NCI-H1417 treated with DMSO at 0.1 percent for 48 hours (cell line): ENCODE measurements around the gene ITGB7.

Experiments
- DNase-seq: peaks from one replicate; lab custom pipeline; 2025; lab: John Stamatoyannopoulos, UW

The ITGB7 gene

DNA sequence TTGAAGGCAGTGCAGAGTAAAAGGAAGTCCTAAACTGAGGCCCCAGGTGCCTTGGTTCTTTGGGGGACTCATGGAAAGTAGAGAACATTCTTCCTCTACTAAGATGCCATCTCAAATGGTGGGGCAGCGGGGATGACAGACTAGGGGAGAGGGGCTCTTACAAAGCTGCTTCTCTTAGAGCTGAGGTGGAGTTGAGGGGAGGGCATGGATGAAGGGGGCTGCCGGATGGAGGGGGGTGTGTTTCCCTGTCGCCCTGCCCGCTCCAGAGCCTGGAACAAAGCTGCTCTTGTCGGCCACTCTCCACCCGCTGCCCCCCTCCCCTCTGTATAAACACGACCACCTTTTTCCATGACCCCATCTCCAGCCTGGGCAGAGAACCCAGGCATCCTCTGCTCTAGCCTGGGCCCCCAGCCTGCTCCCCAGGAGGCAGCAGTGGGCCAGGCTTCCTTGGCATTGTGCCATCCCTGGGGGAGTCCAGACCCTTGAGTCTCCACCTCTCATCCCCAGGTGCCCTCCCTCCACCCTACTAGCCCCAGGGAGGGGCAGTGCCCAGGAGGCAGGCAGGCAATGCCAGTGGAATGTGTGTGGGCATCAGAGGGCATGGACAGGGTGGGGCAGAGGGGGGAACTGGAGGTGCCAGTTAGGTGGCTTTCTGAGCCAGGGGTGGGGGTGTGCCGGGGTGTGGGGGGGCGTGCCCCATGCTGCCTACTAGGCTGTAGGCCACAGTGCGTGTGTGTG, 23.2 kb upstream of the ITGB7 start:
- DNase-seq: no peak

GRCh38 chr12:53229454-53229853, 22.4 kb upstream of the ITGB7 start:
- no peak for DNase-seq

DNA sequence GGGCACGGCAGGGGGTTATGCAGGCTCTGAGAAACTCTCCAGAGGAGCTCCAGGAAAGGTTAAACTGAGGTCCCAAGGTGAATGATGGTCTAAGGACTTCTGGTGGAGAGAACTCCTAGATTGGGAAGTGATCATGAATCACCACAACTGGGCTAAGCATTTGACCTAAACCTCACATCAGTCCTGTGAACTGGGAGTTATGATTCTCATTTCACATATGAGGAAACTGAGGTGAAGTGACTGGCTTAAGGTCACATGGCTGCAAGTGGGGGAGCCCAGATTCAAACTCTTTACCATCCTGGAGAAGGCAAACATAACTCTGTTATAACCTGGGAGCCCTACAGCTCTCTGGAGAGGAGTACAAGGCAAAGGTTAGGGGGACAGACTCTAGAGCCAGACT, 20.8 kb upstream of the ITGB7 start:
- DNase-seq: no peak

DNA sequence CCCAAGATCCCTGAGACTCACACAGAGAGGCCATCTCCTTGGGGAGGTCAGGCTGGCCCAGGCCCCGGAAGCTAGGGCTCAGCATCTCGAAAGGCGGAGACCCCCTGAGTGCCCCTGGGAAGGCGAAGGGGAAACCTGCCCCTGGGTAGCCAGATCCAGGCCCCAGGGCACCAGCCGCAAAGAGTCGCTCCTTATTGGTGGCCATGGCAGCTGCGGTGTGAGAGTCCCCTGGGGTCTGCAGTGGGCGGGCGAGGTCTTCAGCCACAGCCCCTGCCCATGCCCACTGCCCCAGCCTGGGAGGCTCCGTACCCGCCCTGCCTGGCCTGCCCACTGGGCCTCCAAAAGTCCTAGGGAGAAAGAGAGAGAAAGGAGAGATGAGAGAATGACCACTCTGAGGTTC, 20.3 kb upstream of the ITGB7 start:
- DNase-seq: no peak

GRCh38 chr12:53226815-53227214, 19.8 kb upstream of the ITGB7 start:
- DNase-seq: no peak

DNA sequence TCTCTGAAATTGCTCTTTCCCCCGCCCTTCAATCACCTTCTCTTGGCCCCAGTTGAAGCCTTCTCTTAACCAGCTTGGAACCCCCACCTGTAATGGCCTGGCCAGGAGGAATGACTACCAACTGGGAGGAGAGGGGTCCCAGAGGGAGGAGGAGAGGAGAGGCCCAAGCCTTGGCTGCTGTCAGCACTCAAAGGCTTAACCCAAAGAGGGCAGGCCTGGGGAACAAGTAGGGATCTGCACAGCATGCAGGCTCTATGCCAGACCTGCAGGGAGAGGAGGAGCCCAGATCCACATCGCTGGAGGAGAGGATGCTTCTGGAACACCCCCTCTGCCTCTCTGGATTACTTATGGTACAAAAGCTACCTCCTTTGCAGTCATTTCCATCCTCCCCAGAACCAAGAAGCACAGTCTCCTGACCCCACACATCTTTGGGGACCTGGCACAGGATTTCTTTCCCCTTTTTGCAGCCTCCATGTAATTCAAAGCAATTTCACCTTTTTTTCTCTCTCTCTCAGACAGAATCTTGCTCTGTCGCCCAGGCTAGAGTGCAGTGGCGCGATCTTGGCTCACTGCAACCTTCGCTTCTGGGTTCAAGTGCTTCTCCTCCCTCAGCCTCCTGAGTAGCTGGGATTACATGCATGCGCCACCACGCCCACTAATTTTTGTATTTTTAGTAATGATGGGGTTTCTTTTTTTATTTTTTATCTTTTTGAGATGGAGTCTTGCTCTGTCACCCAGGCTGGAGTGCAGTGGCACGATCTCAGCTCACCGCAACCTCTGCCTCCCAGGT, 18.8 kb upstream of the ITGB7 start:
- no peak for DNase-seq

GRCh38 chr12:53224897-53225634, 18.0 kb upstream of the ITGB7 start:
- no peak for DNase-seq

- DNase-seq: no peak
These were observed 17.2 kb upstream of the ITGB7 start for GRCh38 chr12:53224061-53224896.

DNA sequence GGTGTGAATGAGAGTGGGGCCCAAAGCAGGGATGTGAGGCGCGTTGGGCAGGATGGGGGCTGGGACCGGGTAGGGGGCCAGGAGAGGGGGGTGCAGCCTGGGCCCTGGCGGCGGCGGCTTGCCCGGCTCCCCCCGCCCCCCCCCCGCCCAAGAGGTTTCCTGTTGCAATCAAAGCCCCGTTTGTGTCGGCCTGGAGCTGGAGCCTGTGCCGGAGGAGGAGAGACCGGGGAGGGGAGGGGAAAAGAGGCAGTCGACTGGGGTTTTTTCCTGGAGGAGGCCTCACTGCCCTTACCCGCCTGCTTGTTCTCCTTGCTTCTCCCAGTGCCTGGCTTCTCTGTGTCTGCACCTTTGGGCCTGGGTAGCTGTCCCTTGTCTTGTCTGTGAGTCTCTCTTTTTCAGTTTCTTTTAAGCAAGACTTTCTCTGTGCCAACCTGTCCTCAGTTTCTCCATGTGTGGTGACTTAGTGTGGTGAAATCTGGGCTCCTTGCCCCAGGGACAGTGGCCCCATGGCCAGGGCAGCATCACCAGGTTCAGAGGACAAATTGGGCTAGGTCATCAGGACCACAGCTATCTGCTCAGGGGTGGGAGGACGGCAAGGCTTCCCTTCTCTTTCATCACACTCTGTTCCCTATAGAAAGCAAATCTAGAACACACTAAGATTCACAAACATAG, 16.5 kb upstream of the ITGB7 start:
- no peak for DNase-seq

DNA sequence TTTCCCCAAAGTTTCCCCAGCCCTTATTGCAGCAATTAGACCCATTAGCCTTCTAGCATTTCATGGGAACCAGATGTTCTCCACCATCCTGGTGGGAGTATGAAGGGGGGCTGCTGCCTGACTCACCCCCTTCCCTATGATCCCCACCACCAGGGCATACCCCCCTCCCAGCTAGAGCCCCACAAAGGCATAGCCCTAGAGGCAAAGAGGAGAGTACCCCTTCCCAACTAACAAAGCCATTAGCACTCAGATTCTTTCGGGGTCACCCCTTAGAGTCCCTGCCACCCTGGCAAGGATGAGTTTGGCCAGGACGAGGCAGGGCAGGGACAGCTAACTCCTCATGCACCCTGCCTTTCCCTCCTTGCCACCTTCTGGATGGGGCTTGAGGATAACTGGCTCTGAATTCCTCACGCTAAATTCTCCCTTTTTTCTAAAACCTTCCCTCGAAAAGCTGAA, 15.8 kb upstream of the ITGB7 start:
- DNase-seq: no peak

- no peak for DNase-seq
These were observed 15.2 kb upstream of the ITGB7 start for GRCh38 chr12:53222170-53222721.

DNA sequence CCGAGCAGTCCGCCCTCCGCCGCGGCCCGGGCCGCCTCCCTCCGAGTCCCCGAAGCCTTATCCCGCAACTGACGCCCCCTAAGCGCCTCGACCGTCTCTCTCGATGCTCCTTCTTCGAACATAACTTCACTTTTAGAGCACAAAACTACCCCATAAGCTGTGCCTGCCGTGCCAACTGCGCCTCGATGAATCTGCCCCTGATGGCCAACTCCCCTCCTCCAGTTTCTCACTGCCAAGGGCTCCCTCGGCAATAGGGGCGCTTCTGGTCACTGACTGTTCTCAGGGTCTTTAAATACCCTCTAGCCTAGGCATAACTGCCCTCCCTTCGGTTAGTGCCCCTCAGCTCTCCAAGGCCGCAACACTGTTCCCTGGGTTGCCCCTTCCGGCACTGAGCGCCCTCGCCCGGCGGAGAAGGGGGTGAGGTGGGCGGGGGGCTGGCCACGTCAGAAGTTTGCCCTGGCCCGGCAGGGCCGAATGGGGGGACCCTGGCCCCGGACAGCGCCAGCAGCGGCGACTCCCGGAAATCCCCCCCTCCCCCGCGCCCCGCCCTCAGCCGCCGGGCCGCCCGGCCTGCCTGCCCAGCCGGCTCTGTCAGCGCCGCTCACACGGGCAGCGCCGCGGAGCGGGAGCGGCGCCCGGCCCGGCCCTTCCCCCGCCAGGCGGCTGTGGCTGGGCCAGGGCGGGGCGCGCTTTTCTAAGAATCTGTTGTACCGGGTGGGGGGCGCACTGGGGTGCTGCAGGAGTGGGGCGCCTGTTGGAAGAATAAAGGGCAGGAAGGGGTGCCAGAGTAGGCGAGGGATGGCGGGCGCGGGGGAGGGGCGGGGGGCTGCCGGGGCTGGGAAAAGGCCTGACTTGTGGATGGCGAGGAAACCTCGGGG, 14.4 kb upstream of the ITGB7 start:
- DNase-seq: no peak

DNA sequence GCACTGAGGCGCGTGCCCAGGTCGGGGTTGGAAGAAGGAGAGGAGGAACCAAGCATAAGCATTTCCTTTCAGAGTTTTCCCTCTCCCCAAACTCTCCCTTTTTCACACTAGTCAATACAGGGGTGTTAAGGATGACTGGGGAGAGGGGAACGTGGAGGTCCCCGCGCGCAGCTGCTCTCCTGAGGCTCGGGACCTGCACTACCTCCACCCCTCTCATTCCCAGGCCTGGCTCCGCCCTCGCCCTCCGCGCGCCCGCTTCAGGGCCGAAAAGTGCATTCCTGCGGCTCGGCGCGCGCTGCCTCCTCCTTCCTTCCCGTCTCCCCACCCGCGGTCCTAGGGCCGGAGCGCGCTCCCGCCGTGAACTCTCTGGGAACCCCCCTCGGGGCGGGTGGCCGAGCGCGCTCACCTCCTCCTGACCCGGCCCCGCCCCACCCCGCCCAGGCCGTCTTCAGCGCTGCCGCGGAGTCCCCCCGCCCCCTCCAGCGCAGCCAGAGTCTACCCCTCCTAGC, 13.7 kb upstream of the ITGB7 start:
- no peak for DNase-seq

DNA sequence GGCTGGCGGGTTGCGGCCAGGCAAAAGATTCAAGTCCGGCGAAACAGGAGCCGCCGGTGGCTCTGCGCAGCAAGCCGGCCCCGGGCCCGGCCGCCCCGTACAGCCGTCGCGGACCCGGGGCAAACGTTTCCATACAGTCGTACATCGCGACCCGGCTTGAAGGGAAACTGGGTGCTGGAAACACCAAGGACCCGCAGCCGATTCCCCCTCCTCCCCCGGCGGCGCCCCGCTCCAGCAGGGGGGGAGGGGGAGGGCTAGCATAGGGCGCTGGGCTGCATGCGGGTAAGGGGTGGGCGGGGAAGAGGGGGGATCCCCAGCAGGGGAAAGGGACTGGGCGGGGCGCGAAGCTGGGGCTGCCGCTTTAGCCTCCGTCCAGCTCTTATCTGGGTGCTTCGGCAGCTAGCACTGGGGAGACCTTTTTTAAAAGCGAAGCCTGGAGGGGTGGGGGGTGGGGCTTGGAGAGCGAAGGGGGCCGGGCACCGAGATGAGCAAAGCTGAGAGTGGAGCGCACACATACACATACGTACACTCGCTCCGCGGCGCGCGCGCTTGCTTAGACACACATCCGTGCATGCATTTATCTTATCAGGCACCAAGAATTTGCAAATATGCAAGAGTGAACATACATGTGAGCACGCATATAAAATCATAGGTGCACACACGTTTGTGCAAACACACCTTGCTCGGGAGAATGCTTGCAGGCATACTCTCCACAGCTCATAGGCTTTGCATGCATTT, 13.1 kb upstream of the ITGB7 start:
- DNase-seq: no peak

DNA sequence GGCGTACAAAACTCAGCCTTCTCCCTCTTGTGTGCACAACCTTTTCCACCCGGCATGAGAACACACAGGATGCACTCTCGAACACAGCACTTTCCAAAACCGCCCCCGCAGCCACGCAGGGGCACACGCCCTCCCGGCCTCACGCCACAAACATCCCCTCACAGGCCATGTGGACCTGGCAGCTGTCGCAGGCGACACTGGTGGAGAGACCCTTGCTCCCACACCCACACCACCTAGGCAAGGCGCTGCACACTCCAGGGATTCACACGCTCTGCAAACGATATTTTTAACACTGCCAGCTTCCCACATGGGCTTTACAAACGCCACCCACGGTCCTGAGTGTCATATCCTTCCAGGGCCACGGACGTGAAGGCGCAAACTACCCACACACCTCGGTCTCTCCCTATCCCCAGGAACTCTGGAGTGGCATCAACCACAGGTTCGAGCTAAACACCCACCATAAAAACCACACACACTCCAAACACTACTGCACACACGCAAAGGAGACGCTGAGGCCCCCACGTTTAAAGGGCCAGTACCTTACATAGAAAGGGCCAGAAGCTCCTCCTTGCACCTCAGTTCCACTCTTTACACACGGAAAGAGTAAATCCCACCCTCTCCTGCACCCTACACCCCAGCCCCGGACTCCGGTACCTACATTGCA, 12.4 kb upstream of the ITGB7 start:
- DNase-seq: no peak

DNA sequence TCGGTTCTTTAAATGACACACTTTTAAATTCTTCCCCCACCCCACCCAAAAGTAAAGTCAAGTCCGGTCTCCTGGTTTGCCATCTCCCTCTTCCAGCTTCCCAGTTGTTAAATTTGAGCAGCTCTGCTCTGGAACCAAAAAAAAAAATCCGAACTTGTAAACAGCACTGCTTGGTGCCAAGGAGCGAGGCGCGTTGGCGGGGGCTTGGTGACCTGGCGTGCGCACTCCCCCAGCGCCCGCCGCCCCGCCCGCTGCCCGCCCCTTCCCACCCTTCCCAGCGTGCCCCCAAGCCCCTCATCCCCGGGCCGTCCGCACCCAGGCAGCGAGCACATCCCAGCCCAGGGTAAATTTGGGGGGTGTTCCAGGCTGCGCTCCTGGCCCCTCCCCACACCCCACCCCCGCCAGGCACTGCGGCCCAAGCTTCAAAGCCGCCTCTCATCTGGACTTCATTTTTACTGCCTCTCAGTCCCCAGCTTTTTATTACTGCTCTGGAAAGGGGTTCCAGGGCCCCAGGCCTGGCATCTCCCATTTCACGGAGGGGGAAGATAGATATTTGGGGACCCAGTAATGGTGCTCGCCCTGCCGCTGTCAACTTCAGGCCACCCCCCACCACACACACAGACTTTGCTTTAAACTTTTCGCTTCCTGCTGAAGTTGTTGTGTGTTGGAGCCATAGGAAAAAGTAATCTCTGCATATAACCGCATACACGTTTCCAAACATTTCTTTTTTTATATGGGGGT, 11.7 kb upstream of the ITGB7 start:
- DNase-seq: no peak

- no peak for DNase-seq
These were observed 10.9 kb upstream of the ITGB7 start for GRCh38 chr12:53217931-53218307.
